ENCODE results near the gene ISOC2. TPM values are rescaled to one million over a fixed set of nuclear protein-coding genes. Genes with fewer than 3 reads are reported as not detected.
"Not testable (repeated sequence)": the region's sequence is repeated elsewhere in the genome, so short reads cannot be mapped to it uniquely, and the experiment has no call there.

ISOC2 gene
- total RNA-seq, 4 donors from 2014 or later: 44.7 to 97.2 (median 87.5) TPM

DNA sequence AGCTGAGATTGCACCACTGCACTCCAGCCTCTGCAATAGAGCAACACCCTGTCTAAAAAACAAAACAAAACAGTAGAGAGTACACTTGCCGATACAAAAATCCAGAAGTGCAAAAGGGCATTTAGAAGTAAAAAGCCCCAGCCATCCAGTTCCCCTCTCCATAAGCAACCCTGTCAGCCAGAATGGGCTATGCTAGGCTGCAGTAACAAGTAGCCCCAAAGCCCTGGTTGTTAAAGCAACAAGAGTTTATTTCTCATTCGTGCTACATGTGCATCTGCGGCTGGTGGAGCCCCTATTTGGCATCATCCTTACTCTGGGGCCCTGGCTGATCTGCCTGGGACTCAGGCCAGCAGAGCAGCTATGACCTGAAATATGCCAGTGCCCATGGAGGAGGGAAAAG, 36.9 kb downstream of the ISOC2 start:
- DNase-seq (ENCODE audit: low spot score in 2 of 2): no peak
- no peak overlapping the region for H3K27ac ChIP-seq
- peaks cover 3% of the 10 kb centered on the region for H3K4me1 ChIP-seq
- H3K4me3 ChIP-seq: no peak overlapping the region
- peaks cover 28% of the 10 kb centered on the region for H3K27me3 ChIP-seq
- TF ChIP-seq EP300 (IDR thresholded peaks at IDR 0.05): no peak
- WGBS: 75% methylated on average over 3 of the region's 3 CpGs
- H3K36me3 ChIP-seq: no peaks in the 10 kb centered on the region
- no peaks in the 10 kb centered on the region for H3K9me3 ChIP-seq

- Histone ChIP-seq H3K4me1 (peaks cover 3% of the 10 kb centered on the region), H3K9me3 (no peaks in the 10 kb centered on the region), H3K27me3 (peaks cover 18% of the 10 kb centered on the region), H3K27ac (no peak overlapping the region), H3K36me3 (no peaks in the 10 kb centered on the region), H3K4me3 (no peak overlapping the region)
- no peak for TF ChIP-seq POLR2AphosphoS5 (IDR thresholded peaks at IDR 0.05)
- TF ChIP-seq CTCF (IDR thresholded peaks at IDR 0.05): no peak
- TF ChIP-seq EP300 (IDR thresholded peaks at IDR 0.05): no peak
- no peak for TF ChIP-seq POLR2A (IDR thresholded peaks at IDR 0.05)
- 28% methylated on average over 13 of the region's 13 CpGs for WGBS
- DNase-seq (ENCODE audit: low spot score in 2 of 2): no peak
Measured at GRCh38 chr19:55423225-55424005, 38.0 kb downstream of the ISOC2 start.

DNA sequence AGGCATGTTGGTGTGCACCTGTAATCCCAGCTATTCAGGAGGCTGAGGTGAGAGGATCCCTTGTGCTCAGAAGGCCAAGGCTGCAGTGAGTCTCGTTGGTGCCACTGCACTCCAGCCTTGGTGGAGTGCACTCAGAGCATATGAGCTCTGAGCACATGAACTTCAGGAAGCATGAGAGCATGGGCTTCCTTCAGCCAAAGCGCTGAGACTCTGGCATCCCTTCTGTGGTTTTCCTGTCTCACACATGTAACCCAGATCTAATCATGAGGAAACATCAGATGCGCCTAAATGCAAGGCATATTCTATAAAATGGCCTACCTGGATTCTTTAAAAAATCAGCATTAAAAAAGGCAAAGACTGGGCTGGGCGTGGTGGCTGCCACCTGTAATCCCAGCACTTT, 40.2 kb downstream of the ISOC2 start:
- not testable (repeated sequence) for H3K4me3 ChIP-seq; H3K9me3 ChIP-seq; H3K36me3 ChIP-seq; H3K4me1 ChIP-seq; DNase-seq (ENCODE audit: low spot score in 2 of 2); H3K27ac ChIP-seq
- H3K27me3 ChIP-seq: peaks cover 11% of the 10 kb centered on the region
- 58% methylated on average over 4 of the region's 4 CpGs for WGBS

GRCh38 chr19:55419624-55420236, 41.7 kb downstream of the ISOC2 start:
- H3K9me3 ChIP-seq: no peaks in the 10 kb centered on the region
- WGBS: 71% methylated on average over 3 of the region's 5 CpGs

GRCh38 chr19:55419103-55419502, 42.3 kb downstream of the ISOC2 start:
- 48% methylated on average over 4 of the region's 5 CpGs for WGBS
- DNase-seq (ENCODE audit: low spot score in 2 of 2): no peak

More at GRCh38 chr19:55419624-55420236, 41.7 kb downstream of the ISOC2 start:
- no peak overlapping the region for H3K4me3 ChIP-seq
- peaks cover 3% of the 10 kb centered on the region for H3K4me1 ChIP-seq
- DNase-seq (ENCODE audit: low spot score in 2 of 2): no peak
- TF ChIP-seq POLR2A (IDR thresholded peaks at IDR 0.05) (no peak), POLR2AphosphoS5 (IDR thresholded peaks at IDR 0.05) (no peak), CTCF (IDR thresholded peaks at IDR 0.05) (no peak), EP300 (IDR thresholded peaks at IDR 0.05) (no peak)
- H3K27me3 ChIP-seq: peaks cover 9% of the 10 kb centered on the region
- H3K36me3 ChIP-seq: no peaks in the 10 kb centered on the region
- H3K27ac ChIP-seq: no peak overlapping the region

More at GRCh38 chr19:55419103-55419502, 42.3 kb downstream of the ISOC2 start:
- Histone ChIP-seq H3K9me3 (no peaks in the 10 kb centered on the region), H3K27ac (no peak overlapping the region), H3K27me3 (peaks cover 5% of the 10 kb centered on the region), H3K4me3 (no peak overlapping the region), H3K36me3 (no peaks in the 10 kb centered on the region), H3K4me1 (peaks cover 3% of the 10 kb centered on the region)
- TF ChIP-seq POLR2AphosphoS5 (IDR thresholded peaks at IDR 0.05) (no peak), EP300 (IDR thresholded peaks at IDR 0.05) (no peak), POLR2A (IDR thresholded peaks at IDR 0.05) (no peak), CTCF (IDR thresholded peaks at IDR 0.05) (no peak)

Measured in suprapubic skin (tissue), 4 donors.